PC-9 (cell line): ENCODE measurements around the gene REPS1. TPM values are rescaled to one million over a fixed set of nuclear protein-coding genes. Genes with fewer than 3 reads are reported as not detected.

ENCODE experiments used
- BruUV-seq: library from RNA; stranded (reverse); fragments of 400-500 nt; replicated peaks from 2 replicates; lab custom pipeline; 2021; lab: Mats Ljungman, UMichigan
- CTCF ChIA-PET: fragments of 300-600 bp; sonication (Branson Sonifier 250); formaldehyde crosslinking; loops from one replicate; lab custom pipeline; 2022; ENCODE audit warnings: antibody characterized with exemption; lab: Charles Lee
- POLR2A ChIA-PET: fragments of 300-600 bp; sonication (Branson Sonifier 250); formaldehyde crosslinking; loops from one replicate; lab custom pipeline; 2022; ENCODE audit warnings: antibody characterized with exemption; ENCODE audit not compliant: unreplicated experiment; lab: Charles Lee
- DNase-seq, 2 experiments: peaks; one replicate each; pipeline versions ENCODE4 v3.0.0 to v3.0.0-alpha.2; 2015 to 2022; ENCODE audit warnings: mixed read lengths in 1 of 2
- H2AFZ ChIP-seq: fragments of 200-600 bp; sonication (generic); 2 replicates; pipeline ENCODE4 v1.8.1; 2017; ENCODE audit warnings: antibody characterized with exemption
- H3F3A ChIP-seq: fragments of 200-600 bp; sonication (generic); 2 replicates; pipeline ENCODE4 v1.8.1; 2017; ENCODE audit warnings: antibody characterized with exemption, mild to moderate bottlenecking, low read depth; ENCODE audit not compliant: insufficient read depth
- H3K27ac ChIP-seq: fragments of 200-600 bp; sonication (generic); 2 replicates; pipeline ENCODE4 v1.6.1; 2016; ENCODE audit warnings: mixed run types
- H3K27me3 ChIP-seq: fragments of 200-600 bp; sonication (generic); 2 replicates; pipeline ENCODE4 v1.6.1; 2016; ENCODE audit warnings: low read depth, mixed run types; ENCODE audit not compliant: insufficient read depth
- H3K36me3 ChIP-seq: fragments of 200-600 bp; sonication (generic); 2 replicates; pipeline ENCODE4 v1.6.1; 2016; ENCODE audit warnings: low read depth, mixed run types
- H3K4me1 ChIP-seq: fragments of 200-600 bp; sonication (generic); replicated peaks from 2 replicates; pipeline ENCODE4 v1.6.1; 2016; ENCODE audit warnings: mixed run types; ENCODE audit not compliant: insufficient read depth
- H3K4me2 ChIP-seq: fragments of 200-600 bp; sonication (generic); 2 replicates; pipeline ENCODE4 v1.6.1; 2017; ENCODE audit warnings: mixed run types
- H3K4me3 ChIP-seq: fragments of 200-600 bp; sonication (generic); 2 replicates; pipeline ENCODE4 v1.6.1; 2016; ENCODE audit warnings: mixed run types
- H3K79me2 ChIP-seq: fragments of 200-600 bp; sonication (generic); 2 replicates; pipeline ENCODE4 v1.6.1; 2017; ENCODE audit warnings: low read depth, mixed run types
- H3K9me2 ChIP-seq: fragments of 200-600 bp; sonication (generic); 2 replicates; pipeline ENCODE4 v1.8.1; 2017; ENCODE audit warnings: mild to moderate bottlenecking; ENCODE audit not compliant: insufficient read depth
- H3K9me3 ChIP-seq: fragments of 200-600 bp; sonication (generic); 2 replicates; pipeline ENCODE4 v1.8.1; 2016; ENCODE audit warnings: low read depth; ENCODE audit not compliant: insufficient read depth
- H4K20me1 ChIP-seq: fragments of 200-600 bp; sonication (generic); 2 replicates; pipeline ENCODE4 v1.8.1; 2017; ENCODE audit not compliant: insufficient read depth
- CTCF ChIP-seq: fragments of 200-600 bp; sonication (generic); conservative IDR thresholded peaks from 2 replicates; pipeline ENCODE4 v1.6.1; 2017; ENCODE audit warnings: mixed run types, antibody characterized with exemption, mild to moderate bottlenecking, moderate library complexity
- EZH2 ChIP-seq: fragments of 200-600 bp; sonication (generic); IDR thresholded peaks from 2 replicates; pipeline ENCODE4 v1.8.0; 2017; ENCODE audit warnings: antibody characterized with exemption, low read depth
- intact Hi-C: fragments of 100-400 bp; cut with micrococcal nuclease; formaldehyde crosslinking; loops from one replicate; pipeline ENCODE4 v1.10.0; 2022; ENCODE audit not compliant: unreplicated experiment
- total RNA-seq: library from RNA; stranded (reverse); gene quantifications from 2 replicates; pipeline ENCODE4 v1.2.3, GENCODE V29; 2021

The REPS1 gene
- total RNA-seq, 1 experiment from 2014 or later: 39.6 TPM

DNA sequence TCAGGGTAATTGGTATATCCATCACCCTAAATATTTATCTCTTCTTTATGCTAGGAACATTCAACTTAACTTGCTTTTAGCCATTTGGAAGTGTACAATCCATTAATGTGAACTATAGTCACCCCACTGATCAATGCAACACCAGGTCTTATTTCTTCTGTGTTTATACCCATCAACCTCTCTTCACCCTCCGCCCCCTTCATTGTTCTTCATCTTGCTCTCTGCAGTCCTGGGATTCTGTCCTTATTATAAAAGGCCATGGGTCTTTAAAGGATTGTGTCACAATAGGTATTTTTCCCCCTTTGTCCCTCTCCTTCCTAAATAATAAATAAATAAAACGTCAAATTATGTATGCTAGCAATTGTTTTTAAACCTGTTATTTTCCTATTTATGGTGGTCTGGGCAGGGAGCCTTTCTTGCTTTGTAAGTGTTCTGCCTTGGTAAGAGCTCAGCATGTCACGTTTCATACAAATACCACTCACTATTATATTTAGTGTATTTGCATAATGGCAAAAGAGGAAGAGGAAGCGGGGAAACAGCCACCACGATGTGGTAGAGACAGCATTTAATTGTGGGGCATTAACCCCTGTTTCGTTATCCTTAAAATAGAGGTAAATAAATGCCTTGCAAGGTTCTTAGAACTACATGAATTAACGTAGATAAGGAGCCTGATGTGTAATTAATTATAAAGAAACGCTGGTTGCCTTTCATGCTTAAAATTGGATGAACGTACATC lies 42.3 kb upstream of the REPS1 start:
- no peaks in the 10 kb centered on the region for H3K27me3 ChIP-seq
- BruUV-seq: no TSS peak
- no peaks in the 10 kb centered on the region for H3K9me2 ChIP-seq
- CTCF ChIA-PET: no interaction called here
- peak overlapping the region; percentile 85; the same call in 1 of the 2 replicates for H3K4me3 ChIP-seq
- no peak for DNase-seq
- H3K4me2 ChIP-seq: peak overlapping the region; percentile 89
- peaks cover 9% of the 10 kb centered on the region; the same call in 1 of the 2 replicates for H4K20me1 ChIP-seq
- H3K4me1 ChIP-seq: peaks cover 19% of the 10 kb centered on the region
- POLR2A ChIA-PET: no interaction called here
- no peak overlapping the region for H3K27ac ChIP-seq
- peaks cover 11% of the 10 kb centered on the region for H3F3A ChIP-seq
- H3K9me3 ChIP-seq: no peaks in the 10 kb centered on the region
- no peak overlapping the region for H2AFZ ChIP-seq
- H3K36me3 ChIP-seq: peaks cover 10% of the 10 kb centered on the region; the same call in 1 of the 2 replicates
- peaks cover 39% of the 10 kb centered on the region for H3K79me2 ChIP-seq
- intact Hi-C loops: no loop called here
- TF ChIP-seq CTCF: no peak
- no peak for TF ChIP-seq EZH2

GRCh38 chr6:139029470-139030227 lies 41.6 kb upstream of the REPS1 start:
- ChIA-PET POLR2A (interaction anchor here (0.6 kb wide), 1 partner anchor 146 kb away, joined by 4 read pairs; no protein-coding TSS in a partner anchor), CTCF (no interaction called here)
- Histone ChIP-seq H3K79me2 (peaks cover 39% of the 10 kb centered on the region), H3K9me3 (no peaks in the 10 kb centered on the region), H3K36me3 (0 out of 2 replicates have a peak, but pooled peaks cover 4% of the 10 kb centered on the region), H3K27me3 (no peaks in the 10 kb centered on the region), H3K4me1 (peaks cover 19% of the 10 kb centered on the region), H4K20me1 (peaks cover 9% of the 10 kb centered on the region; the same call in 1 of the 2 replicates), H3K9me2 (no peaks in the 10 kb centered on the region), H3K4me3 (peak overlapping the region; percentile 85), H3K27ac (no peak overlapping the region), H3F3A (peaks cover 11% of the 10 kb centered on the region), H2AFZ (peak overlapping the region; percentile 90), H3K4me2 (peak overlapping the region; percentile 89)
- peak in 1 of 2 experiments; percentile 11 for DNase-seq
- TF ChIP-seq EZH2: no peak
- no peak for TF ChIP-seq CTCF
- TSS peak; percentile 25 for BruUV-seq
- intact Hi-C loops: loop anchor here (2.0 kb wide), 1 partner anchor 41 kb away; the partner anchor contains the start of gene REPS1
